Measurements from ENCODE around the gene ERICH2. TPM values are rescaled to one million over a fixed set of nuclear protein-coding genes. Genes with fewer than 3 reads are reported as not detected.

ERICH2 gene
- total and polyA plus RNA-seq, 4 experiments from 2014 or later: 0.58 TPM; not detected in 3

- Histone ChIP-seq H3K36me3 (ENCODE audit: insufficient read depth, low read length) (no peaks in the 10 kb centered on the region), H3K27ac (ENCODE audit: low read depth, low read length) (no peak overlapping the region), H3K27me3 (ENCODE audit: insufficient read depth, low read length) (peaks cover 43% of the 10 kb centered on the region), H3K4me1 (ENCODE audit: insufficient read depth, low read length) (peaks cover 28% of the 10 kb centered on the region), H3K9me3 (ENCODE audit: control insufficient read depth in 1 of 2, low read length in 2 of 2) (no peaks in the 10 kb centered on the region), H3K4me3 (ENCODE audit: low read length in 2 of 2) (no peak overlapping the region)
- peaks cover 0 to 10% (median 0%) of the 10 kb centered on the region in 8 donors for H3K9me3 Mint-ChIP-seq
- ChIA-PET CTCF (ENCODE audit: partially characterized antibody) (interaction anchor here (0.7 to 6.0 kb wide), 29 partner anchors 9 to 489 kb away, joined by 3 to 144 read pairs (median 4); no protein-coding TSS in a partner anchor), POLR2A (ENCODE audit: partially characterized antibody) (no interaction called here)
- intact Hi-C loops (cut with micrococcal nuclease): loop anchor here (1.0 to 5.0 kb wide), 5 partner anchors 326 to 576 kb away; no protein-coding TSS in a partner anchor
- H3K4me1 Mint-ChIP-seq: peaks cover 15 to 45% (median 30%) of the 10 kb centered on the region in 4 donors
- peak overlapping the region in 3 of 7 donors; percentile 43 to 87 (median 77) for H3K27ac Mint-ChIP-seq
- peak overlapping the region in 1 of 8 donors; percentile 15 for H3K4me3 Mint-ChIP-seq
- peak in 3 of 5 donors; percentile 48 to 51 (median 50) for DNase-seq
- peaks cover 39 to 49% of the 10 kb centered on the region in 2 donors for H3K27me3 Mint-ChIP-seq
- H3K36me3 Mint-ChIP-seq: no peaks in the 10 kb centered on the region
Measured at GRCh38 chr2:170812710-170813600, 42.8 kb downstream of the ERICH2 start.

GRCh38 chr2:170813611-170814532 lies 43.7 kb downstream of the ERICH2 start:
- Histone ChIP-seq H3K9me3 (ENCODE audit: control insufficient read depth in 1 of 2, low read length in 2 of 2) (no peaks in the 10 kb centered on the region), H3K4me1 (ENCODE audit: insufficient read depth, low read length) (peaks cover 36% of the 10 kb centered on the region), H3K36me3 (ENCODE audit: insufficient read depth, low read length) (no peaks in the 10 kb centered on the region), H3K27me3 (ENCODE audit: insufficient read depth, low read length) (peaks cover 51% of the 10 kb centered on the region), H3K27ac (ENCODE audit: low read depth, low read length) (no peak overlapping the region), H3K4me3 (ENCODE audit: low read length in 2 of 2) (no peak overlapping the region)
- DNase-seq: no peak
- peak overlapping the region in 4 of 7 donors; percentile 42 to 87 (median 77) for H3K27ac Mint-ChIP-seq
- ChIA-PET POLR2A (ENCODE audit: partially characterized antibody) (interaction anchor here (1.5 kb wide), 1 partner anchor 405 kb away, joined by 3 read pairs; no protein-coding TSS in a partner anchor), CTCF (ENCODE audit: partially characterized antibody) (interaction anchor here (0.7 to 6.0 kb wide), 24 partner anchors 8 to 489 kb away, joined by 3 to 144 read pairs (median 4); no protein-coding TSS in a partner anchor)
- intact Hi-C loops (cut with micrococcal nuclease): loop anchor here (5.0 kb wide), 1 partner anchor 577 kb away; no protein-coding TSS in a partner anchor
- peak overlapping the region in 7 of 8 donors; percentile 7 to 61 (median 19) for H3K4me3 Mint-ChIP-seq
- H3K36me3 Mint-ChIP-seq: no peaks in the 10 kb centered on the region
- peaks cover 0 to 10% (median 0%) of the 10 kb centered on the region in 8 donors for H3K9me3 Mint-ChIP-seq
- H3K27me3 Mint-ChIP-seq: peaks cover 44 to 56% of the 10 kb centered on the region in 2 donors
- peaks cover 22 to 54% (median 38%) of the 10 kb centered on the region in 4 donors for H3K4me1 Mint-ChIP-seq

GRCh38 chr2:170814533-170815230 lies 44.5 kb downstream of the ERICH2 start:
- Histone ChIP-seq H3K27me3 (ENCODE audit: insufficient read depth, low read length) (peaks cover 59% of the 10 kb centered on the region), H3K4me1 (ENCODE audit: insufficient read depth, low read length) (peaks cover 42% of the 10 kb centered on the region), H3K9me3 (ENCODE audit: control insufficient read depth in 1 of 2, low read length in 2 of 2) (no peaks in the 10 kb centered on the region), H3K27ac (ENCODE audit: low read depth, low read length) (no peak overlapping the region), H3K36me3 (ENCODE audit: insufficient read depth, low read length) (no peaks in the 10 kb centered on the region), H3K4me3 (ENCODE audit: low read length in 2 of 2) (no peak overlapping the region)
- peaks cover 49 to 64% of the 10 kb centered on the region in 2 donors for H3K27me3 Mint-ChIP-seq
- intact Hi-C loops (cut with micrococcal nuclease): loop anchor here (5.0 kb wide), 3 partner anchors 97 to 577 kb away; partner anchors contain the start of gene SP5
- H3K36me3 Mint-ChIP-seq: no peaks in the 10 kb centered on the region
- peak overlapping the region in 5 of 7 donors; percentile 8 to 87 (median 77) for H3K27ac Mint-ChIP-seq
- CTCF ChIA-PET (ENCODE audit: partially characterized antibody): interaction anchor here (0.7 to 6.0 kb wide), 12 partner anchors 12 to 490 kb away, joined by 3 to 144 read pairs (median 8); no protein-coding TSS in a partner anchor
- peaks cover 0 to 14% (median 0%) of the 10 kb centered on the region in 8 donors for H3K9me3 Mint-ChIP-seq
- peak overlapping the region in 7 of 8 donors; percentile 22 to 80 (median 38) for H3K4me3 Mint-ChIP-seq
- POLR2A ChIA-PET (ENCODE audit: partially characterized antibody): interaction anchor here (1.5 kb wide), 1 partner anchor 405 kb away, joined by 3 read pairs; no protein-coding TSS in a partner anchor
- no peak for DNase-seq
- H3K4me1 Mint-ChIP-seq: peaks cover 23 to 61% (median 43%) of the 10 kb centered on the region in 4 donors

GRCh38 chr2:170815311-170815710 lies 45.1 kb downstream of the ERICH2 start:
- peaks cover 49 to 63% of the 10 kb centered on the region in 2 donors for H3K27me3 Mint-ChIP-seq
- Histone ChIP-seq H3K27me3 (ENCODE audit: insufficient read depth, low read length) (peaks cover 62% of the 10 kb centered on the region), H3K4me3 (ENCODE audit: low read length in 2 of 2) (peak overlapping the region in 1 of 2 donors; percentile 44), H3K4me1 (ENCODE audit: insufficient read depth, low read length) (peaks cover 49% of the 10 kb centered on the region), H3K9me3 (ENCODE audit: control insufficient read depth in 1 of 2, low read length in 2 of 2) (no peaks in the 10 kb centered on the region), H3K36me3 (ENCODE audit: insufficient read depth, low read length) (no peaks in the 10 kb centered on the region), H3K27ac (ENCODE audit: low read depth, low read length) (no peak overlapping the region)
- DNase-seq: no peak
- POLR2A ChIA-PET (ENCODE audit: partially characterized antibody): no interaction called here
- H3K27ac Mint-ChIP-seq: peak overlapping the region in 3 of 7 donors; percentile 80 to 87 (median 86)
- intact Hi-C loops (cut with micrococcal nuclease): loop anchor here (5.0 kb wide), 2 partner anchors 98 to 163 kb away; partner anchors contain the start of gene SP5
- no peaks in the 10 kb centered on the region for H3K36me3 Mint-ChIP-seq
- peak overlapping the region; percentile 61 to 89 (median 76) for H3K4me3 Mint-ChIP-seq
- peaks cover 23 to 65% (median 44%) of the 10 kb centered on the region in 4 donors for H3K4me1 Mint-ChIP-seq
- CTCF ChIA-PET (ENCODE audit: partially characterized antibody): interaction anchor here (0.5 to 6.0 kb wide), 12 partner anchors 11 to 465 kb away, joined by 3 to 144 read pairs (median 4); no protein-coding TSS in a partner anchor
- peaks cover 0 to 14% (median 0%) of the 10 kb centered on the region in 8 donors for H3K9me3 Mint-ChIP-seq

- H3K27me3 ChIP-seq (ENCODE audit: insufficient read depth, low read length): peaks cover 64% of the 10 kb centered on the region
- H3K9me3 ChIP-seq (ENCODE audit: control insufficient read depth in 1 of 2, low read length in 2 of 2): no peaks in the 10 kb centered on the region
- POLR2A ChIA-PET (ENCODE audit: partially characterized antibody): no interaction called here
- H3K27ac Mint-ChIP-seq: peak overlapping the region in 3 of 7 donors; percentile 80 to 87 (median 86)
- H3K4me3 ChIP-seq (ENCODE audit: low read length in 2 of 2): peak overlapping the region; percentile 39 to 44
- DNase-seq: peak in 4 of 5 donors; percentile 55 to 67 (median 64)
- peak overlapping the region; percentile 61 to 89 (median 76) for H3K4me3 Mint-ChIP-seq
- H3K36me3 Mint-ChIP-seq: peaks cover 0 to 3% of the 10 kb centered on the region in 2 donors
- H3K27ac ChIP-seq (ENCODE audit: low read depth, low read length): no peak overlapping the region
- peaks cover 29 to 71% (median 50%) of the 10 kb centered on the region in 4 donors for H3K4me1 Mint-ChIP-seq
- H3K9me3 Mint-ChIP-seq: peaks cover 0 to 16% (median 0%) of the 10 kb centered on the region in 8 donors
- H3K4me1 ChIP-seq (ENCODE audit: insufficient read depth, low read length): peaks cover 55% of the 10 kb centered on the region
- intact Hi-C loops (cut with micrococcal nuclease): loop anchor here (2.0 to 5.0 kb wide), 3 partner anchors 45 to 164 kb away; partner anchors contain the start of genes ERICH2 and SP5
- H3K27me3 Mint-ChIP-seq: peaks cover 56 to 69% of the 10 kb centered on the region in 2 donors
- no peaks in the 10 kb centered on the region for H3K36me3 ChIP-seq (ENCODE audit: insufficient read depth, low read length)
- CTCF ChIA-PET (ENCODE audit: partially characterized antibody): interaction anchor here (0.5 to 6.0 kb wide), 19 partner anchors 8 to 492 kb away, joined by 3 to 144 read pairs (median 4); partner anchors contain the start of genes ERICH2 and GORASP2
Measured at GRCh38 chr2:170815746-170816503, 45.7 kb downstream of the ERICH2 start.

All from CD4-positive, alpha-beta memory T cell (primary cell).